ENCODE measurements around the gene RPS6KB1.
"Not testable (repeated sequence)": the region's sequence is repeated elsewhere in the genome, so short reads cannot be mapped to it uniquely, and the experiment has no call there.

RPS6KB1 gene

DNA sequence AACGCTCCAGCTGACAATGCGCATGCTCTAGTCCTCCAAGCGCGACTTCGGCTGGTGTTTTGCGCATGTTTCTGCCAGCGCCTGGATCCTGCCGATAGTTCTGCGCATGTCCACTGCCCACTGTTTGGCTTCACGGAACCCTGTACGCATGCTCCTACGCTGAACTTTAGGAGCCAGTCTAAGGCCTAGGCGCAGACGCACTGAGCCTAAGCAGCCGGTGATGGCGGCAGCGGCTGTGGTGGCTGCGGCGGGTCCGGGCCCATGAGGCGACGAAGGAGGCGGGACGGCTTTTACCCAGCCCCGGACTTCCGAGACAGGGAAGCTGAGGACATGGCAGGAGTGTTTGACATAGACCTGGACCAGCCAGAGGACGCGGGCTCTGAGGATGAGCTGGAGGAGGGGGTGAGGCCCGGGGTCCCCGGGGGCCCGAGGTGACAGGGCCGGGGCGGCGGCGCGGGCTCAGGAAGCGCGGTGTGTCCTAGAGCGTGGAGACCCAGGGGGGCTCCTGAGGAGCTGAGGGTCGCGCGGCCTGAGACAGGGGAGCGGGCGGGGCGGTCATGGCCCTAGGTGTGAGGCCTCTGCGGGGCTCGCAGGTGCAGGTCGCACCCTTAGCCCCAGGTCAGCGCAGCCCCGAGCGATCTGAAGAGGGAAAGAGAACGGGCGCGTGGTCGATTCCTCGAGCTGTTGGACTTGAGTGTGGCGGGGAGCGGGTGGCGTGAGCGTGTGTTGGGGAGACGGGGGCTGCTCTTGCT lies at the start of gene RPS6KB1, which contains the start of gene TUBD1:
TSS of gene RPS6KB1 (plus strand) at position 198 of the 752 bp plus-strand sequence. CDS start at position 262, 64 bp downstream.
TSS of gene TUBD1 (minus strand) at position 20 of the 752 bp plus-strand sequence. CDS start 1,941 bp downstream, outside the sequence.
- DNase-seq, result peak; percentile 99

DNA sequence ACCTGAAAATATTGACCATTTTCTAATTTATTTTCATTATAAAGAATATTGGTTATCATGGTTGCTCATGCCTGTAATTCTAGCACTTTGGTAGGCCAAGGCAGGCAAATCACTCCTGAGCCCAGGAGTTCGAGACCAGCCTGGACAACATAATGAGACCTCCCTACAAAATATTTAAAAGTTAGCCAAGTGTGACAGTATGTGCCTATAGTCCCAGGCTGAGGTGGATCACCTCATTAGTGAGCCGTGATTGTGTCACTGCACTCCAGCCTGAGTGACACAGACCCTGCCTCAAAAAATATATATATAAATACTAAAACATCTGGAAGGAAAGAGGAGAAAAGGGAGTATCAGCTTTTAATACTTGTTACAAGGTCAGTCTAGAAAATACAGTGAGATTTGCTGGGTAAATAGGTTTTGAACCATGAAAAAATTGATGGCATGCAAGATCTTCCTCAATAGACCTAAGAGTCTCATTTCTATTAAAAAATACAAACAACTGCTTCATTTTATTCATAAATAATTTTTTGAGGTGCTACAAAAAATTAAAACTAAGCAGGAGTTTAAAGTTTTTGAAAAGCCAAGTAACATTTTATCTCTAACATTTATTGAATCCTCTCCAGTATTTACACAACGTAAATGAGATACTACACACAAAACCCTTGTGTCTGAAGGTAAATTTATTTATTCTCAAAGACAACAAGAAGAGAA lies 47.9 kb upstream of the RPS6KB1 start:
- DNase-seq, result no peak

DNA sequence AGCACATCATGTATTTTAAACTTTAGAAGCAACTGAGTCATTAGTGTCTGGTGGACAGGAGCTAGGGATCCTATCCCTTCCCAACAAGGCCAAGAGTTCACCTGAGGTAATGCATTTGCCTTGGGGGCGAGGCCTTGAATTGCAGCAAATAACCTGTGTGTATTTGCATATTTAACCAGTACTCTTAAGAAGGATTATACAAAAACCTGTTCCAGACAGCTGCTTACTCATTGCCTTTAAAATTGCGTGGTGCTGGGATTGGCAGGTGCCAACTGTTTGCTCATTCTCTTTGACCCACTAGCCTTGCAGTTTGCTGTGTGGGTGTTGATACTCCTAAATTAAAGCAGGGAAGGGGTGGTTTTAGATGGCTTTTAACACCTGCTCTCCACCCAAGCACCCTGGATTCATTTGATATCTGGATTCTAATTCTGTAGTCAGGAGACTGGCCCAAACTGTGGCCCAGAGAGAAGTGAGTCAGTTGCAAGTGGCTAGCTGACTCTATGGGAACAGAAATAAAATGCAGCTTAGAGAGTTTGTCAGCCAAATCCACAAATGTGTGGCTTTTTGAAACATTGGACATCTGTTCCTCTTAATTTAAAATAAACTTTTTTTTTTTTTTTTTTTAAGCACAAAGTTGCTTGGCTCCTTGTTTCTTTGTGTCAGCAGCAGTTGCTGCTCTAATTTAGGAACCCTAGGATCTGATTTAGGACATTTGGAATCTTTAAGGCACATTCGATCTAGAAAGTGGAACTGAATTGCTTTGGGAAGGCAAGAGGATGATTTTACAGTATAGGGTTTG lies 47.1 kb upstream of the RPS6KB1 start:
- DNase-seq, result no peak

DNA sequence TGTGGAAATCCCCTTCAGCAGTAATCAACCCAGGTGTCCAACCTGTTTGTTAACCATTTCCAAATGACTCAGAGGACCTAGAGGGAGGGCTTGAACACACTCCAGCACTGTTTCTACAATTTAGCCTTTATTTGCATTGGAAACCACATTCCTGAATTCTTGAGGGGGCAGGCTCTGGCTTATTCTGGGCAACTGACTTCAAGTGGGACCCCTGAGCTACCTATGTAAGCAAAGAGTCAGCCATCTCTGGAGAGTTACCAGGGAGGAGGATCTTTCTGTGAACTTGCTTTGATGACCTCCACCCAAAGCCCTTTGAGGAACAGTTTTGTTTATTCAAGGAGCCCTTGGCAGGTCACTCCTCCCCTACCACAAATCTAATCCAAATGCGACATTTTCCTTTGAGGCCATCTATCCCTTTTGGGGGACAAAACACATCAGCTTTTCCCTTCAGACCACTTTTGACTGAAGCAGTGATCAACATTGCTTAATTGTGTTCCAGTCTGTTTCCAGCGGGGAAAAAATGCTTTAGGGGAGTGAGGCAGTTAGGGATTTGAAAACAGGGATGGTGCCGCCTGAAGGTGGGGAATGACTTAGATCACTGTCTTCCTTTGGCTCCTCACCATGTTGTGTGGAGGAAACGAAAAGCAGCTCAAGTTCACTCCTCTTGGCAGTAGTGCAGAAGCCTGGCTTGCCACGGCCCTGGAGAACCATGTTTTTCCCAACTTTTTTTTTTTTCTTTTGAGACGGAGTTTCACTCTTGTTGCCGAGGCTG lies 46.3 kb upstream of the RPS6KB1 start:
- no peak for DNase-seq

DNA sequence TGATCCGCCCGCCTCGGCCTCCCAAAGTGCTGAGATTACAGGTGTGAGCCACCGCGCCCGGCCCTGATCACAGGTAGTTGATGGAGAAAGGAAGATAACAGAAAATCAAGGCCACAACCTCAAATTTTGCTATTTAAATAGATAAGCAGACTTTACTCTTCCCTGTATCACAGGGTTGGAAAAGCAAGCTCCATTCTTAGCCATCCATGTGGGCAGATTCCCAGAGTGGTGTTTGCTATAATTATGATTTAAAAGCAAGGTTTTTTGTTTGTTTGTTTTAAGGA lies 44.6 kb upstream of the RPS6KB1 start:
- no peak for DNase-seq

DNA sequence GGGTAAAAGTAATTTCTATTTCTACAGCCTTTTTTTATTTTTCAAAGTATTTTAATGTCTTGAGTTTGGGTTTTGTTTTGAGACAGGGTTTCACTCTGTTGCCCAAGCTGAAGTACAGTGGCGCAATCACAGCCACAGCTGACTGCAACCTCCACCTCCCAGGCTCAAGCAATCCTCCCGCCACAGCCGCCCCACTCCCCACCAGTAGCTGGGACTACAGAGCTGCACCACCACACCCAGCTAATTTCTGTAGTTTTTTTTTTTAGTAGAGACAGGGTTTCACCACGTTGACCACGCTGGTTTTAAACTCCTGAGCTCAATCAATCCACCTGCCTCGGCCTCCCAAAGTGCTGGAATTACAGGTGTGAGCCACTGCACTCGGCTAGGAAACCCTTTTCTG lies 44.1 kb upstream of the RPS6KB1 start:
- DNase-seq, result peak; percentile 83

DNA sequence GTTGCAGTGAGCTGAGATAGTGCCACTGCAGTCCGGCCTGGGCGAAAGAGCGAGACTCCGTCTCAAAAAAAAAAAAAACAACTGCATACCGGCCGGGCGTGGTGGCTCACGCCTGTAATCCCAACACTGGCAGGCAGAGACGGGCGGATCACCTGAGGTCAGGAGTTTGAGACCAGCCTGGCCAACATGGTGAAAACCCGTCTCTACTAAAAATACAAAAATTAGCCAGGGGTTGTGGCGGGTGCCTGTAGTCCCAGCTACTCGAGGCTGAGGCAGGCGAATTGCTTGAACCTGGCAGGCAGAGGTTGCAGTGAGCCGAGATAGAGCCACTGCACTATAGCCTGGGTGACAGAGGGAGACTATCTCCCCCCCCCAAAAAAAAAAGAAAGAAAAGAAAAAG lies 42.6 kb upstream of the RPS6KB1 start:
- DNase-seq, result not testable (repeated sequence)

DNA sequence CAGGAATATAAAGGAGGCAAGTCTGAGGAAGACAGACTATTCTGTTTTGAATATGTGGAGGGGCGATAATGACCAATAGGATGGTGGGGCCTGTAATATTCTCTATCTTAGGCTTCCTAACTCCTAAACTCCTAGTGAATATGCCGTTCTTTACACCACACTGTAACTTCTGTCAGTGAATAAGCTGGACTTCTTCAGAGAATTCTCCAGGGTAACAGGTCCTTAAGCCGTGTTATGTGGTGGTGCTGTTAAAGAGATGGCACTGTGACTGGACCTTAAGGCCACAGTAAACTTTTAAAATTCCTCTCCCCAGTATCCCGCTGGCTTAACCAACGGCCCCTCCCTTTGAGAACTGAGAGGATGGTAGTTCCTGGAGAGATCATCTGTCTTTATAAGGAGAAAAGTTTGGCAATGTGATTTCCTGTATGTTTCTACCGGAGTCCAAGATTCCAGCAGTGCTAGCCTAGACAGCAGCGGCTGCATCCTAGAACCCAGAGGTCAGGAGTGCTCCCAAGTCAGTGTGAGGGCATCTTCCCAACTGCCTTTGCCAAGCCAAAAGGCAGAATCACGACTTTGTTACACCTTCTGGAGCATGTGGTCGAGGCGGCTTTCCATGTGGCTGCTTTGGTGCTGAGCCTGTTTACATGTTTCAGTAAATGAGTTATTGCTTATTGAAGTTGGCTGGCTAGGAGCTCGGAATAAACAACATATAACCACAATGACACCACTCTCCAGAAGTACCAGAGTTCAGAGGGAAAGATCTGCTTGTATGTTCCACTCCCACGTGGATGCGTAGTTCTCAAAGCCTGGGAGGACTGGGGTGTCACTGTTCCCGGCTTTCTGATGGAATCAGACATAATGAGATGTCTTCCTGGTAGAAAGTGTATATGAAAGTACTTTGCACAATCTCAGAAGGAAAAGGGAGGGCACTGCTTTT lies 41.2 kb upstream of the RPS6KB1 start:
- no peak for DNase-seq

DNA sequence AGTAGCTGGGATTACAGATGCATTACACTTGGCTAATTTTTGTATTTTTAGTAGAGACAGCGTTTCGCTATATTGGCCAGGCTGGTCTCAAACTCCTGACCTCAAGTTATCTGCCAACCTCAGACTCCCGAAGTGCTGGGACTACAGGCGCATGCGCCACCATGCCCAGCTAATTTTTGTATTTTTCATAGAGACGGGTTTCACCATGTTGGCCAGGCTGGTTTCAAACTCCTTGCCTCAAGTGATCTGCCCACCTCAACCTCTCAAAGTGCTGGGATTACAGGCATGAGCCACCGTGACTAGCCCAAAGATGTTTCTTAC lies 40.1 kb upstream of the RPS6KB1 start:
- DNase-seq, result not testable (repeated sequence)

DNA sequence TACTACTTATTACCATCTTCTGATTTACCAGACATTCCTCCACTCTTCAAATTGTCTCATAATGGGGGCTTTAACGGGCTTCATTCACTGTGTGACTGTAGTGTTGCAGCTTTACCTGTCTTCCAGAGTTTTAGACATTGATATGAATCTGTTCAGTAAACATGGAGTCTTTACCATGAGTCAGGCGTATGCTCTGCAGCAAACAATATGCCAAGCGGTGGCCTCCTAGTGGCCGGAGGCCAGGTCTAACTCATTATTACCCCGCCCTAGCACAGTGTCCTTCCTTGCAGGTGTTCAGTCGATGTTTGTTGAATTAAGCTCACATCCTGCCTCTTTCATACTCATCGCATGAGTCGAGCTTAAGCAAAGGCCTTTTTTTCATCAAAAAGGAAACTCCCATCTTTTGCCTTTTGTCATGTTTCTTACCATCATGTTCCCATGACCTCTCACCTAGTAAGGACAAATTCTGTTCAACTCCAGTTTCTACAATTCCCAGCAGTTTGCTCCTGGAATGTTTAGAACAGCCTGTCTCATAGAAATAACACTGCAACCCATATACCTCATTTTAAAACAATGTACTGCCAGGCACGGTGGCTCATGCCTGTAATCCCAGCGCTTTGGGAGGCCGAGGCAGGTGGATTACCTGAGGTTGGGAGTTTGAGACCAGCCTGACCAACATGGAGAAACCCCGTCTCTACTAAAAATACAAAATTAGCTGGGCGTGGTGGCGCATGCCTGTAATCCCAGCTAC lies 39.6 kb upstream of the RPS6KB1 start:
- DNase-seq, result no peak

DNA sequence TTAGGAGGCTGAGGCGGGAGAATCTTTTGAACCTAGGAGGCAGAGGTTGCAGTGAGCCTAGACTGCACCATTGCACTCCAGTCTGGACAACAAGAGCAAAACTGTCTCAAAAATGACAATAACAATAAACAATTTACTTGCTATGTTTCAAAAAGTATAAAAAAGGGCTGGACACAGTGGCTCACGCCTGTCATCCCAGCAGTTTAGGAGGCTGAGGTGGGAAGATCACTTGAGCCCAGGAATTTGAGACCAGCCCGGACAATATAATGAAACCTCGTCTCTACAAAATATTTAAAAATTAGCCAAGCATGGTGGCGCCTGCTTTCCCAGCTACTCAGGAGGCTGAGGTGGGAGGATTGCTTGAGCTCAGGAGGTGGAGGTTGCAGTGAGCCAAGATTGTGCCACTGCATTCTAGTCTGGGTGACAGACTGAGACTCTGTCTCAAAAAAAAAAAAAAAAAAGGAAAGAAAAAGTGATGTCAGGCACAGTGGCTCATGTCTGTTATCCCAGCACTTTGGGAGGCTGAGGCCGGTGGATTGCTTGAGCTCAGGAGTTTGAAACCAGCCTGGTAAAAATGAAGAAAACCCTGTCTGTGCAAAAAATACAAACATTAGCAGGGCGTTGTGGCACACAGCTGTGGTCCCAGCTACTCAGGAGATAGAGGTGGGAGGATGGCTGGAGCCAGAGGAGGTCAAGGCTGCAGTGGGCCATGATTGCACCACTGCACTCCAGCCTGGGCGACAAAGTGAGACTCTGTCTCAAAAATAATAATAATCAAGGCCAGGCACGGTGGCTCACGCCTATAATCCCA lies 38.8 kb upstream of the RPS6KB1 start:
- DNase-seq, result not testable (repeated sequence)

DNA sequence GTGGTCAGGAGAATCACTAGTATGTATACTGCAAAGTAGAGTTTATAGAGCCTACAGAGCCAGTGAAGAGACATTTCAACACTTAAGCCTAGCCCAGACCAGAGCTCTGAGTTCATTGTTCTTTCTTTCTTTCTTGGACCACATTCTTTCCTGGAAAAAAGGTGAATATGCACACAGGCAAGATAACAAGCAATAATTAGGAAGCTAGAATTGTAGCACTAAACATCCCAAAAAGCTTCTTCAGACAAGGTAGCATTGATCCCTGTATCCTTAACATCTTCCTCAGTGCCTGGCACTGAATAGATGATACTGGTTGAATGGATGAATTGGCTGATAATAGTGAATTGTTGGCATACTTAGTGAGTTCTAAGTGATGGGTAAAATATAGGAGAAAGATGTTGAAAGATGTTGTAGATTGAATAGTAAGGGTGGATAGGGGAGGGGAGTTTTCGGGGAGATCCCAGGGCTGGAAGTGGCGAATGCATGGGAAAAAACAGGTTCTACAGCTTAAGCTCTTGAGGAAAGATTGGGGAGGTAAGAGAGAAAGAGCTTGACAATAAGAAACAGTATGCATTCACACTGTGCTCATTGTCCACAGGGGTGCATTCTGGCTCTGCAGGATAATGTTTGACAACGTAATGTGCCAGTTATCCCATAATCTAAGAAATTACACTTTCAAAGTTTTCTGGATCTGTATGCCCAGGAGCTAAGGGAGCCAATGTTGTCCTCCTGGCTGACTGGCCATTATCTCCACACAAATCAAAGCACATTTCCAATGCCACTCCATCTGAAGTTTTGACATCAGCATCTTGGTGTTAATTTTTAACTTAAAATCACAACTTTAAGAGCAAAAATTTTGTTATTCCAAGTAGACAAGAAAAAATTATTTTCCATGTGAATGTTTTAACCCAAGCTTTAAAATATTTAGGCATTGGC lies 35.8 kb upstream of the RPS6KB1 start:
- DNase-seq, result no peak

DNA sequence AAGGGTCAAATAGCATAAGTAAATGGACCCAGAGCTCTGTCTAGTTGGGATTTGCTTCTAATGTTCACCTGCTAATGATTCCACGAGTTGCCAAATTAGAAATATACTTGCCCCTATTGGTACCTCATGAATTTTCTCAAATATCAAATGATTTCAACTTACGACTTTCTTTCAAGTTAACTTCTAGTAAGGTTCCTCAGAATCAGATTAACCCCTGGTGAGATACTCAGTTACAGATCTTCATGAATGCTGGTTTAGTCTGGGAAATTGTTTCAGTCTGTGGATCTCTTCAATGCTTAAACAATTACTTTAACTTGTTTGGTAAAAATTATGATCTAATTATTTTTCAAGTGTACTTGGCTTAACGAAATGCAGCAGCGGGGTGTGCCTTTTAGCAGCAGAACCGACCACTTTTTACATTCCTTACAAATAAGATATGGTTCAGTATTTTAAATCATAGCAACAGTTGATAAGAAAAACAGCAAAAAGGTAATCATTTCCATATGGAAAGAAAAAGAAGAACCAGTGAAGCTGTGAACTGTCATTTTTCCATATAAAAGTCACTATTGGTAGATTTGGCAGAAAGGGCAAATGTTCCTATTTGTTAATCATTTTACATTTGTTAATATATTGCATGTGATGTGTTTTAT lies 34.6 kb upstream of the RPS6KB1 start:
- no peak for DNase-seq

DNA sequence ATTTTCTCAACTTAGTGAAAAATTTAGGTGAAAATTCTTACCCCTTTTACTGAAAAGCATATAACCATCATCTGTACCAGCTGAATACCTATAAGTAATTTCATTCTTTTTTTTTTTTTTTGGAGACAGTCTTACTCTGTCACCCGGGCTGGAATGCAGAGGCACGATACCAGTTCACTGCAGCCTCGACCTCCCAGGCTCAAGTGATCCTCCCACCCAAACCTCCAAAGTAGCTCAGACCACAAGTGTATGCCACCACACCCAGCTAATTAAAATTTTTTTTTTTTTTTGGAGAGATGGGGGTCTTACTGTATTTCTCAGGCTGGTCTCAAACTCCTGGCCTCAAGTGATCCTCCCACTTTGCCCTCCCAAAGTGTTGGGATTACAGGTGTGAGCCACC lies 34.0 kb upstream of the RPS6KB1 start:
- no peak for DNase-seq

DNA sequence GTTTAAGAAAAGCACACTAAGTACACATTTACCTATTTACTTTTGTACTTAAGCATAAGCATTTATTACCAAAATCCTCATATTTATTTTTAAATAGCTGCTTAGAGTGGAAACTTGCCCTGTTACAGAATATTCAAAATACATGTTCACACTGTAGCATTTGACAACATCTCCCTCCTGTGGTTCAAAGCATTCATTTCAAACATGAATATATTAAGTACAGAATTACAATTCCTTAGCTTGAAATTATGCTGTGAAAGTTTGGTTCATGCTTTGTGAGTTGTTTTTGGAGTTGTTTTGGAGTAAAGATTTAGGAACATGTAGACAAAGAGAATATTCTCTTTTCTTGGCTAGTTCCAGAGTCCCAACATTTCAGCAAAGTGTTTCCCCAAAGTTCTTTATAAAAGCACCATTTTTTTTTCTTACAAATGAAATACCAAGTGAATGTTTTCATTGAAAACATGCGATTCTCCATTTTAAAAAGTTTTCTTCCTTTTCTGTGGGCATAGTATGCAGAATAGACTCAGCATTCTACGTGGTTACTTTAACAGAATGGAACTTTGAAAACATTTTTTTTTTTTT lies 33.4 kb upstream of the RPS6KB1 start:
- DNase-seq, result peak; percentile 83

DNA sequence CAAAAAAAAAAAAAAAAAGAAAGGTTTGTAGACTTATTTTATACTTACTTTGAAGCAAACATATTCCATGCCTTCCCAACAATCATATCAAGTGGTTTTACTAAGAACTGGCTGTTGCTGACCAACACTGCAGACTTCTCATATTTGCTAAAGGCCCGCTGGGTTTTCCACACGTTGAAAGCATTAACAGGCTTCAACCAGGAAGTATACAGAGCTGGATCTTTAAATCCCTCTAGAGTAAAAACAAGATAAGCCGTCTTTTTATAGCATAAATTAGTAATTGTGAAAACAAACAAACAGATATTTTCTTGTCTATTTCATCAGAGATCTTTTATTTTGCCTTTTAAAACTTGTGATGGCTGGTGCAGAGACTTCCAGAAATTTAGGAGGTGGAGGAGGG lies 29.3 kb upstream of the RPS6KB1 start:
- no peak for DNase-seq

DNA sequence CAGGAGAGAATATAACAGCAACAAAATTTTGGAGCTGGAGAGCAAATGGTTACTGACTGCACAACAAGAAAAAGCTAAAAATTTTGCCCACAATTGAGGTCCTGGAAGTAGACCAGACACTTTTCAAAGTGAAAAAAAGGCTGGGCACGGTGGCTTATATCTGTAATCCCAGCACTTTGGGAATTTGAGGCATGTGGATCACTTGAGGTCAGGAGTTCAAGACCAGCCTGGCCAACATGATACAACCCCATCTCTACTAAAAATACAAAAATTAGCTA lies 23.0 kb upstream of the RPS6KB1 start:
- no peak for DNase-seq

DNA sequence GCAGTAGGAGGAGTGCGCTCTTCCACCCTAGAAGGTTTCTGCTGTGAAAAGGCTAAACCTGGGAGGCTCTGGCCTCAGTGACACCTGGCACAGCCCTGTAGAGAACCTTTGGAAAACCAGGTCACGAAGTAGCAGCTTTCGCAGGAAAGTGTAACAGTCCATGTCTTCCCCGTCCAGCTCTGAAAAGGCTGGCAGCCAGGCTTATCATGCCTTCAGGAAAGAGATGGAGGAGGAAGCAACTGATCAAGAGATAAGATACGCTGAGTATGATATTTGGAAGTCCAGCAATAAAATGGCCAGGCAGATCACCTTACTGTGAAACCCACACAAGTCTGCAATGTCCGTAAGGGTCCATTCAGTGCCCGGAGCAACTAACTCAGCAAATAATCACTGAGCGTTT lies 22.4 kb upstream of the RPS6KB1 start:
- DNase-seq, result no peak

All from hematopoietic multipotent progenitor cell treated with erythropoietin and hydrocortisone succinate and interleukin-3 and kit ligand, for 4 days (in vitro differentiated cells).